ENCODE results near the gene TSPAN14. TPM values are rescaled to one million over a fixed set of nuclear protein-coding genes. Genes with fewer than 3 reads are reported as not detected.

Gene TSPAN14
- total and polyA plus RNA-seq, 2 experiments from 2014 or later, result 17.9 to 40.7 TPM

GRCh38 chr10:80580638-80581468, 126.7 kb downstream of the TSPAN14 start:
- TF ChIP-seq CREB1 (CRISPR knock-in tag; IDR thresholded peaks at IDR 0.05; ENCODE audit: low read depth) (no peak), EZH2 (IDR thresholded peaks at IDR 0.05; ENCODE audit: low read depth, unreplicated experiment) (no peak), NANOG (IDR thresholded peaks at IDR 0.05; ENCODE audit: borderline replicate concordance) (no peak), REST (IDR thresholded peaks at IDR 0.05; ENCODE audit: unreplicated experiment) (no peak)
- DNase-seq (ENCODE audit: low spot score) (no peak), ATAC-seq (no peak)
- Histone ChIP-seq H3K27me3 (ENCODE audit: insufficient read depth) (no peaks in the 10 kb centered on the region), H2AFZ (no peak overlapping the region), H3K4me1 (ENCODE audit: insufficient read depth) (no peaks in the 10 kb centered on the region), H3F3A (replicated peaks; ENCODE audit: low read depth) (no peaks in the 10 kb centered on the region), H3K27ac (ENCODE audit: low read depth) (no peak overlapping the region), H3K9me2 (ENCODE audit: insufficient read depth) (no peaks in the 10 kb centered on the region; the same call in 1 of the 2 replicates), H3K79me2 (replicated peaks; ENCODE audit: insufficient read depth) (no peaks in the 10 kb centered on the region), H4K20me1 (replicated peaks; ENCODE audit: insufficient read depth) (no peaks in the 10 kb centered on the region), H3K4me2 (no peak overlapping the region), H3K4me3 (no peak overlapping the region), H3K36me3 (ENCODE audit: insufficient read depth) (no peaks in the 10 kb centered on the region)
- Mint-ChIP-seq H3K4me3 (no peak overlapping the region), H3K27me3 (ENCODE audit: insufficient read depth, low read depth, poor library complexity) (peaks cover 2% of the 10 kb centered on the region), H3K36me3 (ENCODE audit: low read depth) (no peaks in the 10 kb centered on the region), H3K4me1 (peaks cover 6% of the 10 kb centered on the region; the same call in 2 of the 3 replicates), H3K9me3 (peaks cover 5% of the 10 kb centered on the region), H3K27ac (no peak overlapping the region)

- Histone ChIP-seq H3F3A (replicated peaks; ENCODE audit: low read depth) (no peaks in the 10 kb centered on the region), H3K4me1 (ENCODE audit: insufficient read depth) (no peaks in the 10 kb centered on the region), H3K27ac (ENCODE audit: low read depth) (no peak overlapping the region), H3K4me3 (no peak overlapping the region), H4K20me1 (replicated peaks; ENCODE audit: insufficient read depth) (no peaks in the 10 kb centered on the region), H3K9me2 (ENCODE audit: insufficient read depth) (no peaks in the 10 kb centered on the region; the same call in 1 of the 2 replicates), H3K4me2 (no peak overlapping the region), H3K79me2 (replicated peaks; ENCODE audit: insufficient read depth) (no peaks in the 10 kb centered on the region), H3K27me3 (ENCODE audit: insufficient read depth) (no peaks in the 10 kb centered on the region), H3K36me3 (ENCODE audit: insufficient read depth) (no peaks in the 10 kb centered on the region), H2AFZ (no peak overlapping the region)
- H3K4me1 Mint-ChIP-seq, result peaks cover 6% of the 10 kb centered on the region; the same call in 2 of the 3 replicates
- no peaks in the 10 kb centered on the region for H3K36me3 Mint-ChIP-seq (ENCODE audit: low read depth)
- no peak overlapping the region for H3K27ac Mint-ChIP-seq
- TF ChIP-seq ZNF462 (CRISPR knock-in tag; IDR thresholded peaks at IDR 0.05) (no peak), NANOG (IDR thresholded peaks at IDR 0.05; ENCODE audit: borderline replicate concordance) (no peak), STAT1 (IDR thresholded peaks at IDR 0.05; ENCODE audit: unreplicated experiment) (no peak)
- DNase-seq (ENCODE audit: low spot score), result no peak
- H3K4me3 Mint-ChIP-seq, result no peak overlapping the region
- H3K27me3 Mint-ChIP-seq (ENCODE audit: insufficient read depth, low read depth, poor library complexity), result peaks cover 2% of the 10 kb centered on the region
- ATAC-seq, result no peak
- H3K9me3 Mint-ChIP-seq, result peaks cover 5% of the 10 kb centered on the region
Measured at GRCh38 chr10:80581469-80581835, 127.3 kb downstream of the TSPAN14 start.

Measured in GM23338 (cell line).